ENCODE measurements around the gene OSTM1. TPM values are rescaled to one million over a fixed set of nuclear protein-coding genes. Genes with fewer than 3 reads are reported as not detected.

OSTM1 gene, protein sequence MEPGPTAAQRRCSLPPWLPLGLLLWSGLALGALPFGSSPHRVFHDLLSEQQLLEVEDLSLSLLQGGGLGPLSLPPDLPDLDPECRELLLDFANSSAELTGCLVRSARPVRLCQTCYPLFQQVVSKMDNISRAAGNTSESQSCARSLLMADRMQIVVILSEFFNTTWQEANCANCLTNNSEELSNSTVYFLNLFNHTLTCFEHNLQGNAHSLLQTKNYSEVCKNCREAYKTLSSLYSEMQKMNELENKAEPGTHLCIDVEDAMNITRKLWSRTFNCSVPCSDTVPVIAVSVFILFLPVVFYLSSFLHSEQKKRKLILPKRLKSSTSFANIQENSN
- 52.2 TPM for total RNA-seq (ENCODE audit: insufficient read depth, low replicate concordance)

DNA sequence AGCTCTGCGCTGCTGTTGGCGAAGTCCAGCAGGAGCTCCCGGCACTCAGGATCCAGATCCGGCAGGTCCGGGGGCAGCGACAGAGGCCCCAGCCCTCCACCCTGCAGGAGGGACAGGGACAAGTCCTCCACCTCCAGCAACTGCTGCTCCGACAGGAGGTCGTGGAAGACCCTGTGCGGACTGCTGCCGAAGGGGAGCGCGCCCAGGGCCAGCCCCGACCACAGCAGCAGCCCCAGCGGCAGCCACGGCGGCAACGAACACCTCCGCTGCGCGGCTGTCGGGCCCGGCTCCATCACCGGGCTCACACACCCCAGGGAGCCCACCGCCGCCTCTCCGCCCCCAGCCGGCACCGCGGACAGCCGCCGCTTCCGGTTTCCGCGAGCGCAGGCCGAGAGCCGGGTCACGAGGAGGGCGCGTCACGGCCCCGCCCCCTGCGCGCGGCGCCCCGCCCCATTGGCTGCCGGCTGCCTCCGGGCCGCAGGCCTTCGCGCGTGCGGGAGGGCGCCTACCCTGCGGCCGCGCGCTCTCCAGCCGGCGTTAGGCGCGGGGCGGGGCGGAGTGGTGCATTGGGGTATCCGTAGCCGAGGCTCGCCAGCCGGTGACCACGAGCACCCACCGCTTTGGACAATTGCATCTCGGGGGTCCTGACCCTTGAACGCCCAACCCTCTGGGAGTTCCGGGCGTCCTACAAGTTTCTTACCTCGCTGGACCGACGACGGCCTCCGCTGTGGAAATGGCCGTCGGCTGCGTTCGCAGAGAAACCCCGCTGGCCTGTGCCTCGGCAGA, at the start of gene OSTM1:
OSTM1 (minus strand) TSS at position 383 of the 786 bp plus-strand sequence; CDS start at position 293, 90 bp downstream.
- DNase-seq (ENCODE audit: low spot score) = peak; percentile 90

DNA sequence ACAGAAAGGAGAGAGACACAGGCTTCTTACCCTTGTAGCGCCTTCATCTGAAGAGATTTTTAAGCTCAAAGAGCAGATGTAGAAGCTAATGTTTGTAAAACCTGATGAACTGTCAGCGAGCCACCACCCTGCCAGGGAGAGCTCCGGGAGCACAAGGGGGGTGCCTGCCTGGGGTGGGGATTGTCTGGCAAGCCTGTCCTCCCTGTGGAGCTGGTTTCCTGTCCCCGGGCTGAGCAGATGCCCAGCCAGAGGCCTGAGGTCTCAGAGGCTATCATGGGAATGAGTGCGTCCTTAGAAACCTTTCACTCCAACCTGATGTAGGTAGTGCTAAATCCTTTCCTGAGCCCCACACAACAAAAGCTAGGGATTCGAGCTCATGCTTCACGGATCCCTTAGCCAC, 49.4 kb upstream of the OSTM1 start:
- no peak for DNase-seq (ENCODE audit: low spot score)

DNA sequence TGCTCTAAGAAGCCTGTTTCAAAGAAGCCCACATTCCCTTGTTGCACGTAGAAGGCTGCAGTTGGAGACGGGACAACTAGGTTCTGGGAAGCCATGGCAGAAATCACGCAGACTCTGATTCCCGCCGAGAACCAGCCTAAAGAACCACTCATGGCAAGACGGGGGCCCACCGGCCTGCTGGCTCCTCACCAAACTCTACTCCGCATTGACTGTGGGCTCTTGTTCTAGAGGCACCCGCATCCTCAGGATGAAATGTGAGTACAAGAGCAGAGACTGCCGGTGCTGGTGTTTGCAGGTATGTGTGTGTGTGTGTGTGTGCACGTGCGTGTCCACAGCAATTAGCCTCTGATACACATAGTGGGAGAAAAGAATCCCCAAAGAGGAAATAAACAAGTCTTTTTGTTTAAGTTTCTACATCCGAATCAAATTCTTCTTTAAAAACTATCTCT, 49.0 kb upstream of the OSTM1 start:
- DNase-seq (ENCODE audit: low spot score) = no peak

DNA sequence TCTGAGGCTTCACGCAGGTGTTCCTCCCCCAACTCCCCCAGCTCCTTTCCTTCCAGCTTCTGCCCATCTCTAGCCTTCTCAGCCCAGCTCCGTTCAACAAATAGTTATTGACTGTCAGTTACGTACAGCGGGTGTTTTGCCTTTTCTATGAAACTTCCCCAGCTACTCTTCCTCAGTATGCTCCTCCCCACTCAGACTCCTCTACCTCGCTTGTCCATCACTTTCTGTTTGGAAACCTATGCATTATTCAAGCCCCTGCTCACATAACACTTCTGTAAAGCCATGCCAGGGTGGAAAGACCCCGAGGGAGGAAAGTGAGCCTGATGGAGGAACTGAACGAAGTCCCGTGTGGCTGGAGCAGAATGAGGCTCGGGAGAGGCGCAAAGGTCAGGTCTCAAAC, 47.1 kb upstream of the OSTM1 start:
- no peak for DNase-seq (ENCODE audit: low spot score)

DNA sequence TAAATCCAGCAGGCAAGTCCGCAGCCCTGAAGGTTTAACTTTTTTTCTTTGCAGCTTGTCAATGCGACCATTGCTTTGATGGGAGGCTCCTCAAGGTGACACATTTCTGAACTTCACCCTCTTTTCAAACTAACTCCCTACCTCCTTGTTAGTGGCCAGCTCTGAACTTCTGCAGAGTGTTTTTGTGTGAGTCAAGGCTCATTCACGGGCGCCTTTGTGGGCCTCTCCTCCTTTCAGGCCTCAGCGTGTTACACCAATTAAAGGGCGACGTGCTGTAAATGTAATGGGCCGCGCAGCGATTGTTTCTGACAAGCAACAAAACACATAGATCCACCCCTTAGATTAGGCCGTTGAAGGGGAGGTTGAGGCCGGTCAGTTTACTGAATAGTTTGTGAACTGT, 45.8 kb upstream of the OSTM1 start:
- DNase-seq (ENCODE audit: low spot score) = no peak

DNA sequence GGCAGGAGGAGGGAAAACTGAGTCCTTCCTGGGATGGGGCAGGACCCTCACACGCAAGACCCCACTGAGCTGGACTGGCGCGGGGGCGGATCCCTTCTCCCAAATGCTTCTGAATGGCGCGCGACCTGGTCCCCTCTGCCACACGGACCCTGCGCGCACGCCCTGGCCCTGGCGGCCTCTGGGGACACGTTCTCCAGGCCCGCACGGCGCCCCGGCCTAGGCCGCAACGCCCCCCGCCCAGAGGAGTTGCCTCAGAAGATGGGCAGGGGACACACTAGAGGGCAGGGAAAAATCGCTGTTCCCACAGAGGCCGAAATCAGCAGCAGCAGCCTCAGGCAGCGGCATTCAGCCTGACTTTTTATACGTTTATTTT, 45.2 kb upstream of the OSTM1 start:
- no peak for DNase-seq (ENCODE audit: low spot score)

DNA sequence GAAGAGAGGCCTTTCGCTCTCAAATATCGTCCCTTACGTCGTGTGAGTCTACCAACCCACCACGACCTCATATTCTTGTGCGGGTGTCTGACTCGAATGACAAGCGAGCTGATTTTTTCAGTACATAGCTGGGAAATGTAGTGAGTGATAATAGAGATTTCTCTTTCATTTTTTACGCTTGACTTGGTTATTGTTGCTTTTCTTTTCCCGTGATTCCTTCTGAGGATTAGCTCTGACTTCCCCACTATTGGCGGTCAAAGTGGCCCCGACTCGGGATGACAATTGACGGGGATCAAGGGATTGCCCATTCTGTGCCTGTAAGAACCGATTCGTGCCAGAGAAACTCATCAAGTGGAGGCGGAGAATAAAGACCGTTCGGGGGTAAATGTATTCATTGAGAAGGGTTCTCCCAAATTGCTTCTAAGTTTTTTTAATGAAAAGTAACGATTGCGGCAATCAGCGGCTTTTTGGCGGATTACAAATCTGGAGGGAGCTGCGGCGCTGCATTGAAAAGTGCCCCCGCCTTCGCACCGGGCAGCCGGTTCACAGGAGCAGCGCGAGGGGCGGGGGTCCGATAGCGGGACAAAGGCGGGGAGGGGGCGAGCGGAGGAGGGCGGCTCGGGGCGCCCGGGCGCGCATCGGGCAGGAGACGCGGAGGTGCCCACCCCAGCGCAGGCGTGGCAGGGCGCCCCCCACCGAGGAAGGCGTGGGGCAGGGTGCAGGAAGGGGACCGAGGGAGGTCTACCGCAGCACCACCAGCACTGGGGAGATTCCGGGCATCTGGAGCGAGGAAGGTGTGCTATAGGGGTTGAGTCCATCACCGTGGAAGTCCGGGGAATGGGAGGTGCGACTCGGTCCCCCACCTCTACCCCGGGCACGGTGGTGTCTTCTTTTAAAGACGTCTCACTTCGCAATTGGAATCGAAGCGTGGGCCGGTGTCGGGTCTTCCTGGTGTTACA, 44.5 kb upstream of the OSTM1 start:
- DNase-seq (ENCODE audit: low spot score) = peak; percentile 20

DNA sequence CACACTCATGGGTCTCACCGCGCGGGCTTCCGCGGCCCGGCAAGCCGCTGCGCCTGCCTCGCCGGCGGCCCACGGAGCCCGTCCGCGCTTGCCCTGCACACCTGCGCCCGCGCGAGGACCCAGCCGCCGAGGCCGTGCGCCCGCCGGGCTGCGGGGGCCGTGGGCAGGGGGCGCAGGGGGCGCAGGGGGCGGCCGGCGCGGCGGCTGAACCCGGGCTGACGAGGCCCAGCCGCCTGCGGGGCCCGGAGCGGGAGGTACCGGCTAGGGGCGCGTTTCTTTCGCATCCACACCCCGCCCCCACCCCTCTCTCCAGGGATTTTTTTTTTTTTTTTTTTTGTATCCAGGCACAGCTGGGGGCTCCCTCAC, 43.8 kb upstream of the OSTM1 start:
- DNase-seq (ENCODE audit: low spot score) = no peak

DNA sequence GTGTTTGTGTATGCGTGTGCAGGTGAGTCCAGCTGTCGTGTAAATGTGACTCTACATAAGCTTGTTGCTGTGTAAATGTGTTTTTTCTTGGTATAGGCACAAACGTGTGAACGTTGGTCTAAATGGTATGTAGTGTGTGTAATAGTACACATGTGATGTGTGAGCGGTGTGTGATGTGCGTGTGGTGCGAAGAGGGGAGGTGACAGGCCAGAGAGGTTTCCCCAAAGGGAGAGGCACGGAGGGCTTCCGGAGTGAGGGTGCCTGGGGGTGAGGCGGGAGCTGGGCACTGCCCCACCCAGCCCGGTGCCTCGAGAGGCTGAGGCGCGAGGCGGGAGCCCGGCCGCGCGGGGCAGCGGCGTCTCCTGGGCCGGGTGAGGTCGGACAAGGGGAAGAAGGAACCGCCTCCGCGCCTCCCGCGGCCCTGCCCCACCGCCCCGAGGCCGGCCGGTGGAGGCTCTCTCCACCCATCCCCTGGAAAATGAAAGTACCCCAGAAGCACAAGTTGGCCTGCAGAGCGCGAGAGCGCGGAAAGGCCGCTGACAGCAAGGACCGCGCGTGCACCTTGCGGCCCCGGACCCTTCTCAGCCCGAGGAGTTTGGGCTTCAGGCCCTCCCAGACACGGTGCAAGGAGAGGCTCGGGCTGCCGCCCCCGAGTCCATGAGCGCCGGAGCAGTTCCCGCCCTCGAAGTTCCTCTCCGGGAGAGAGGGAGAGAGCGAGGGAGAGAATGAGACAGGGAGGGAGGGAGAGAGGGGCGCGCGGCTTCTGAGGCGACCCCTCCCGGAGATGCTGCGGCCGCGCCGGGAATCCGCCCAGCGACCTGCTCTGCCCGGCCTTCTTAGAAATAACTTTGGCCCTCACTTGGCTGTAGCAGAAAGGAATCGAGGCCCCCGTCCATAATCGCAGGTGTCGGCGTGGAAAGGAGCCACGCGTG, 43.2 kb upstream of the OSTM1 start:
- DNase-seq (ENCODE audit: low spot score) = peak; percentile 14

DNA sequence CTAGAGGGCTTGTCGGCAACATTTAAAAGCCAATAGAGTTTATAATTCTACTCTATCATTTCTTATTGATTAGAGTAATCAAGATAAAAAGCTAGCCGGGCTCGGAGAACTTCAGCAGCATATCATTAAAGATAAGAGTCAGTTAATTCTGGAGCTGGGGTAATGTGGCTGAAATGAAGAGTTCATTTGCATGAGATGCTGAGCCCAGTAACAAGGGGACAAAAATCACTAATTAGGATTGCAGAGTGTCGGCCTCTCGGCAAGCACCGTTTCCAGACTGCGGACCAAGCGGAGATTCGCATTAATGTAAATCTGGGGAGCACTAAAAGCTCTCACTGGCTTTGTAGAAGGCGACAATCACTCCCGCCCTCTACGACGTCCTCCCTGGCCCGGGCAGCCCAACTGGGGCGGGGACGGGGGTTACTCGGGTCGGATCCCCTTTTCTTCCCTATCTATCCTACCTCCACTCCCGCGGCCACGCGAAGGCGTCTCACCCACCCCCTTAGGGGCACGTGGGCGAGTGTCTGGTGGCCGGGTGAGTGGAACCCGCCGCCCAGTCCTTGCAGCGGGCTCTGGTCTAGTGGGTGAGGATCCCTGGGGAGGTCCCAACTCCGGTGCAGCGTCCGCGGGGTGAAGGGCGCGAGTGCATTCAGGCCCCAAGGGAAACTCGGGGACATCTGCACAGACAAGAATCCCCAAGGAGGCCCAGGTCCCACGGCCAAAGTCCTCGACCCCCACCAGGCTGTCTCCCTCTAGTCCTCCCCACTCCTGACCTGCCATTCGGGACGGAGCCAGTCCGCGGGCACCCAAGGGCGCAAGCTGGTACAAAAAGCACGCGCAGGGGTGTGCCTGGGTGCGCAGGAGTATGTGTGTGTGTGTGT, 42.2 kb upstream of the OSTM1 start:
- no peak for DNase-seq (ENCODE audit: low spot score)

DNA sequence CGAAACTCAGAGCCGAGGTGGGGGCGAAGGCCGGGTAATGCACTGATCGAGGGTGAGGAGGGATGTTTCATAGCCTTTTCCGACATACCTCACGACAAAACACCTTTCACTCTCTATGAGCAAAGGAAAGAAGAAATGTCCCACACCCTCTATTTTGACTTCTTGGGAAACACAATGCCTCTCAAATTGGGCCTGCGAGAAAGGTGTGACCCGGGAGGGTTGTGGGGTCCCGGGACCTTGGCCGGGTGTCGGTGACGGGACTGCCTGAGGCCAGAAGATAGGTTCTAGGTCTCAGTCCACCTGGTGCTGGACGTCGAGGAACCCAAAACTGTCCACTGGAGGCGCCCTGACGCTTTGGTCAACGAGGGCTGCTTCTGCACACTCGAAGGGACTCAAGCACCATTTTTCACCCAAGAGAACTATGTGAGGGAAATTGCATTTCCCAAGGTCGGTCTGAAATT, 41.1 kb upstream of the OSTM1 start:
- DNase-seq (ENCODE audit: low spot score) = peak; percentile 23

DNA sequence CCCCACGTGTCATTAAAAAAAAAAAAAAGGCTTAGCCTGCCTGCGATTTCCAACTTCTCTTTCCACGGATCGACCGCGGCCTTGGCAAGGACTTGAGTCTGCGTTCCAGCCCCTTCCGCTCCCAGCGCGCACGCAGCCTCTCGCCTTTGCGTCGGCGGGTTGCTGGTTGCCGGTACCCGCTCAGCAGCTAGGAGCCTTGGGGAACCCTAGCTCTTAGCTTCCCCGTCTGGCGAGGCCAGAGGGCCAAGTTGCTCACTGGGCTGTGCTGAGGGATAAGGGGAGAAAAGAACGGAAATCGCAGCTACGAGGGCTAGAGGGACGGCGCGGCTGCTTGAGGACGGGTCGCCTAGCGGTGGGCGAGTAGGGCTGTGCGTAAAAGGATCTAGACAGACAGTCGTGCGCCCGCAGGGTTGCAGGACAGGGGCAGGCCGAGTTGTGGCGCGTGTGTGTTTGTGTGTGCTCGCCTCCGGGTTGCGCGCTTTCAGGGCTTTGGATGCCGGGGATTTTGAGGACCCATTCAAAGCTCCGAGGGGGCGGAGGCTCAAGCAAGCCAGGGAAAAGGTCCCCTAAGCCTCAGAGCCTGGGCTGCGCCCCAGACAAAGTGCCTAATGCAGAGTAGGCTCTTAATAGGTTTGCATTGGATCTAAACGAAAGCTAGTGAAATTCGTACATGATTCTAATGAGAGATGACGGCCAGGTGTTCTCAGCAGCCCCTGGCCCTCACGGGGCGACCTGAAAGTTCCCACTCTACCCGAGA, 40.5 kb upstream of the OSTM1 start:
- peak; percentile 55 for DNase-seq (ENCODE audit: low spot score)

DNA sequence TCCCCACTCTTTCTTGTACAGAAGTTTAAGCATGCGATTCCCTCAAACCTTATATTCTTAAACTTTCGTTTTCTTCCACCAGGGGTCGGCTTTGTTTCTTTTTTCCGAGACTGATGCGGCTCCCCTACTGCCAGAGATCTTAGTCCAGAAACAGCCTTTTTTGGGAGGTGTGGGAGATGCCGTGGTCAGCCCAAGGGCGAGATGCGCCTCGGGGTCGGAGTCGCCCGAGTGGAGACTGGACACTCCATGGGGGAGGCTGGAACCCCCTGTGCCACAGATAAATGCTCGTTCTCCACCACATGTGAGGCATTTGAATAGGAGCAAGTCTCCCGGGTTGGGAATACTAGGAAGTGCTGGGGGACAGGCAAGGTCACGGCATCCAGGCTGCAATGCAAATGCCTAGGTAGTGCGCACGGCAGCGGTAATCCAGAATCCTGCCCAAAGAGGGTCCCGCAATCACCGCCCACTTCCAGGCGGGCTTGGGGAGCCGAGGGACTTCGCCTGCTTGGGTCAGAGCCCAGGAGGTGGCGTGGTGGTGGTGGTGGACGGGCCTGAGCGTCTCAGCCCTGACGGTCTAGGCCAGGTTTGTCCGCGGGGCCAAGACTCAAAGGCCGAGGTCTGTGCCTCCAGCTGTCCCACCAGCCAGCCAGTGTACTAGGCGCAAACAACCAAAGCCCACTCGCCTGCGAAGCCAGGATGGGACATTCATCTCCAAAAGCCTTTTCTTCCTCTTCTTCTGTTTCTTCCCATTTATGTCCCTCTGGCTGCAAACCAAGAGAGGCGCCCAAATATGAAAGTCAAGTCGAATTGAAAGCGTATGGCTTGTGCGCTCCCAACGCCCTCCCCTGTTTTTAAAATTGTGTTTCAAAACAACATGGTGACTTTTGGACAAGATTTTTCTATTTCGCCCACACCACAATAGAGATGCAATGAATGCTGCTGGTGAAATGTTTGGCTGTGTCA, 39.3 kb upstream of the OSTM1 start:
- peak; percentile 76 for DNase-seq (ENCODE audit: low spot score)

DNA sequence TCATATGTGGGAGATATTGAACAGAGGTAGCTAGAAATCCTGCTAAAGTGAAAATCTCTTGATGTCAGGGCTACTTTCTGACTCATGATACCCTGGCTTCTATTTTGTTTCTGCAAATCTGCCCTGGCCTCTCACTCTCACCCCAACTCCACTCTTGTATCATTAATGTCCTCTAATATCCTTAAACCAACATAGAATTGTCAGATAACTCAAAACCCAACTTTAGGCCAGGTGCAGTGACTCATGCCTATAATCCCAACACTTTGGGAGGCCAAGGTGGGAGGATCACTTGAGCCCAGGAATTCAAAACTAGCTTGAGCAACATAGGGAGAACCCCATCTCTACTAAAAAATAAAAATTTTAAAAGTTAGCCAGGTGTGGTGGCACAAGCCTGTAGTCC, 33.8 kb upstream of the OSTM1 start:
- no peak for DNase-seq (ENCODE audit: low spot score)

DNA sequence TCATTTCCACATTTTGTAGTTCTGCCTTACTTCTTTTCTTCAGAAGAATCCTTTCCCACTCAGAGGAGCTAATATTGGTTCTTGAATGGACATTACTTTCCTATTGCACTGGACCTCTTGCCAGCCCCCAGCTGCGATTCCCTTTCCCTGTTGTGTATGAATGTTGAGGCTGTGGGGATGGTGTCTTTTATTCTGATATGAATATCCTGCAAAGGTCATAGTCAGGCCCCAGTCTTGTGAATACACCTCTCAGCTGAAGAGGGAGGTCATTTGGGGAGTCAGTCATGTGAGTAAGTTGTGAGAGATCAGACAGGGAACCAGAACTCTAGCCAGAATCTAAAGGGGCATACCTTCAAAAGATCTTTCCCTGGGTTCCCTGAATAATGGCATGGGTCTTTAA, 32.6 kb upstream of the OSTM1 start:
- DNase-seq (ENCODE audit: low spot score) = no peak

DNA sequence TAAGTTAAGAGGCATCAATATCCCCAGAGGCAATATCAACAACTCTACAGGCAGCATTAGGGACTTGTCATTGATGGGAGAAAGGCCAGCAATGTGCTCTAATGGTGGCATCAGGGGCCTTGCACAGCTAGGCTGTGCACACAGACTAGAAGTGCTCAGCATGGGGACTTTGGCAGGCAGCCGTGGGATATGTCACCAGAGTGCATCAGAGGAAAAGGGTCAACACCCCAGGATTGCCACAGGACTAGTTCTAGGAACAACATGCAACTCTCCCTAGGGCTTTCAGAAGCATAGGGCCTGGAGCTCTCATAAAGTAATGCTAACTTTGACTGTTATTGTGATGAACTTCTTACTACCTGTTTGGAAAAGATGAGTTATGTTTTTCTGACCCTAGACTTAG, 32.2 kb upstream of the OSTM1 start:
- no peak for DNase-seq (ENCODE audit: low spot score)

DNA sequence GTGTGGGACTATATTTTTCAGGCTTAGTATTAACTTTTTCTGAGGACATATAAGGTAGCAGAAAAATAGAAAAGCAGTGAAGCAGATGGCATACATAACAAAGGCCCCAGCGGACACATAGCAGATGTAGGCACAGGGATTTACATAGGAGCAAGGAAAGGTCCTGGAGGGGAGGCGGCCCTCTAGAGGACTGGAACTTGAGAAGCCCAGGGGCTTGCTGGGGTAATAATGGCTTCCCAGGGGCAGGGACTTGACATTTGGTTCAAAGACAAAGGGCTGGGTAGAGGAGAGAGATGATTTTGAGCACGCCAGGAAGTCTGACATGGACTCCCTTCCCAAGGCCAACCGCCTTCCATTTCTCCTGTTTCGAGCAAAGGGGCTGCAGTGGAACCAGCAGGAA, 31.7 kb upstream of the OSTM1 start:
- DNase-seq (ENCODE audit: low spot score) = no peak

DNA sequence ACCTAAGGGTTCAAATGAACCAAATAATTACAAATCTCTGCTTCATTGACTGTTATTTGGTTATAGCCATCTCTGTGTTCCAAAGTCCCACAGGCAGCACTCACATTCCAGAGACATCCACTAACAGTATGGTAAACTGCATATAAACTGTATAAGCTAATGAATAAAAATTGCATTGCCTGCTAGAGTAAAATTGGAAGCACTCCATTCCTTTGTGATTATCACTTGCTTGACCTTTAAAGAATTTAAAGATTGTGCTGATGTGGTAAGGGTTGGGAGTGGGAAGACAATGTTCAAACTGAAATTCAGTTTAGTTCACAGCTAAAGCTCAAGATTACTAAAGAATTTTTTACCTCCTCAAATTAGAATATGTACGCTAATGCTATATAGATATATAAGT, 31.0 kb upstream of the OSTM1 start:
- DNase-seq (ENCODE audit: low spot score) = no peak
